MCF 10A (cell line): ENCODE measurements around the gene MOK. TPM values are rescaled to one million over a fixed set of nuclear protein-coding genes. Genes with fewer than 3 reads are reported as not detected.

Experiments
- BruUV-seq: library from RNA; stranded (reverse); fragments of 400-500 nt; replicated peaks from 2 replicates; lab custom pipeline; 2021; lab: Mats Ljungman, UMichigan
- CTCF ChIA-PET: fragments of 300-600 bp; sonication (Branson Sonifier 250); formaldehyde crosslinking; extraction: SDS; loops from one replicate; lab custom pipeline; 2021; ENCODE audit warnings: antibody characterized with exemption, inconsistent platforms; lab: Yijun Ruan, JAX
- POLR2A ChIA-PET: fragments of 300-600, 350-650 bp; sonication (Branson Sonifier 250); formaldehyde crosslinking; extraction: SDS; loops from one replicate; lab custom pipeline; 2020; ENCODE audit warnings: antibody characterized with exemption, inconsistent platforms; lab: Yijun Ruan, JAX
- DNase-seq: peaks from one replicate; pipeline ENCODE4 v3.0.0-alpha.2; 2018; ENCODE audit not compliant: unreplicated experiment
- H3K27ac Mint-ChIP-seq: one replicate; pipeline ENCODE4 v1.8.0; 2022; ENCODE audit warnings: mild to moderate bottlenecking, low read depth, mixed read lengths; ENCODE audit not compliant: unreplicated experiment
- H3K27me3 Mint-ChIP-seq: one replicate; pipeline ENCODE4 v1.8.0; 2022; ENCODE audit warnings: mixed read lengths; ENCODE audit not compliant: insufficient read depth, unreplicated experiment
- H3K36me3 Mint-ChIP-seq: one replicate; pipeline ENCODE4 v1.8.0; 2022; ENCODE audit warnings: mild to moderate bottlenecking, moderate library complexity, mixed read lengths; ENCODE audit not compliant: insufficient read depth, unreplicated experiment
- H3K4me1 Mint-ChIP-seq: one replicate; pipeline ENCODE4 v1.8.0; 2022; ENCODE audit warnings: mixed read lengths; ENCODE audit not compliant: insufficient read depth, unreplicated experiment
- H3K4me3 Mint-ChIP-seq: one replicate; pipeline ENCODE4 v1.8.0; 2022; ENCODE audit warnings: mild to moderate bottlenecking, moderate library complexity, mixed read lengths; ENCODE audit not compliant: unreplicated experiment
- H3K9me3 Mint-ChIP-seq: one replicate; pipeline ENCODE4 v1.8.0; 2022; ENCODE audit warnings: mixed read lengths; ENCODE audit not compliant: unreplicated experiment
- intact Hi-C: fragments of 100-400 bp; cut with micrococcal nuclease; formaldehyde crosslinking; loops from 2 replicates; pipeline ENCODE4 v1.14.1; 2022
- total RNA-seq: library from RNA; stranded (reverse); gene quantifications from 2 replicates; pipeline ENCODE4 v1.2.3, GENCODE V29; 2022
- TF ChIP-seq, protein P1 (sequence below): fragments of 200-600 bp; IDR thresholded peaks from one replicate; pipeline ENCODE4 v1.8.0; 2022; ENCODE audit warnings: antibody characterized with exemption, mild to moderate bottlenecking; ENCODE audit not compliant: unreplicated experiment

Gene MOK
- total RNA-seq, 1 experiment from 2014 or later: 98.9 TPM

DNA sequence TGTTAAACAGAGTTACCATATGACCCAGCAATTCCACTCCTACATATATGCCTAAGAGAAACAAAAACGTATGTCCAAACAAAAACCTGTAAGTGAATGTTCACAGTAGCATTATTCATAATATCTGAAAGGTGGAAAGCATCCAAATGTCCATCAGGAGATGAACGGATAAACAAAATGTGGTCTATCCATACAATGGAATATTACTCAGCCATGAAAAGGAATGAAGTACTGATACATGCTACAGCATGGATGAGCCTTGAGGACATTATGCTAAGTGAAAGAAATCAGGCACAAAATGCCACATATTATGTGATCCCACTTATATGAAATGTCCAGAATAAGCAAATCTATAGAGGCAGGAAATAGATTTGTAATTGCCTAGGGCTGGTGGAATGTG, 16.8 kb downstream of the MOK start:
- intact Hi-C loops: no loop called here
- H3K4me3 Mint-ChIP-seq: no peak overlapping the region
- TF ChIP-seq, protein P1, sequence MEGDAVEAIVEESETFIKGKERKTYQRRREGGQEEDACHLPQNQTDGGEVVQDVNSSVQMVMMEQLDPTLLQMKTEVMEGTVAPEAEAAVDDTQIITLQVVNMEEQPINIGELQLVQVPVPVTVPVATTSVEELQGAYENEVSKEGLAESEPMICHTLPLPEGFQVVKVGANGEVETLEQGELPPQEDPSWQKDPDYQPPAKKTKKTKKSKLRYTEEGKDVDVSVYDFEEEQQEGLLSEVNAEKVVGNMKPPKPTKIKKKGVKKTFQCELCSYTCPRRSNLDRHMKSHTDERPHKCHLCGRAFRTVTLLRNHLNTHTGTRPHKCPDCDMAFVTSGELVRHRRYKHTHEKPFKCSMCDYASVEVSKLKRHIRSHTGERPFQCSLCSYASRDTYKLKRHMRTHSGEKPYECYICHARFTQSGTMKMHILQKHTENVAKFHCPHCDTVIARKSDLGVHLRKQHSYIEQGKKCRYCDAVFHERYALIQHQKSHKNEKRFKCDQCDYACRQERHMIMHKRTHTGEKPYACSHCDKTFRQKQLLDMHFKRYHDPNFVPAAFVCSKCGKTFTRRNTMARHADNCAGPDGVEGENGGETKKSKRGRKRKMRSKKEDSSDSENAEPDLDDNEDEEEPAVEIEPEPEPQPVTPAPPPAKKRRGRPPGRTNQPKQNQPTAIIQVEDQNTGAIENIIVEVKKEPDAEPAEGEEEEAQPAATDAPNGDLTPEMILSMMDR: no peak
- POLR2A ChIA-PET: interaction anchor here (1.7 kb wide), 1 partner anchor 14 kb away, joined by 4 read pairs; no protein-coding TSS in a partner anchor
- no peaks in the 10 kb centered on the region for H3K4me1 Mint-ChIP-seq
- no peak overlapping the region for H3K27ac Mint-ChIP-seq
- CTCF ChIA-PET: interaction anchor here (0.6 kb wide), 1 partner anchor 21 kb away, joined by 3 read pairs; no protein-coding TSS in a partner anchor
- BruUV-seq: no TSS peak
- H3K36me3 Mint-ChIP-seq: no peaks in the 10 kb centered on the region
- H3K9me3 Mint-ChIP-seq: no peaks in the 10 kb centered on the region
- H3K27me3 Mint-ChIP-seq: no peaks in the 10 kb centered on the region
- DNase-seq: no peak

- no peak overlapping the region for H3K27ac Mint-ChIP-seq
- ChIA-PET POLR2A (no interaction called here), CTCF (no interaction called here)
- no peaks in the 10 kb centered on the region for H3K36me3 Mint-ChIP-seq
- DNase-seq: no peak
- H3K4me1 Mint-ChIP-seq: peaks cover 3% of the 10 kb centered on the region
- no peaks in the 10 kb centered on the region for H3K9me3 Mint-ChIP-seq
- H3K27me3 Mint-ChIP-seq: no peaks in the 10 kb centered on the region
- no peak overlapping the region for H3K4me3 Mint-ChIP-seq
- no TSS peak for BruUV-seq
- TF ChIP-seq, protein P1: no peak
- intact Hi-C loops: no loop called here
Observed at GRCh38 chr14:102285106-102285505, 19.9 kb downstream of the MOK start.

GRCh38 chr14:102283631-102284129, 21.3 kb downstream of the MOK start:
- TF ChIP-seq, protein P1: no peak
- intact Hi-C loops: no loop called here
- Mint-ChIP-seq H3K9me3 (no peaks in the 10 kb centered on the region), H3K27me3 (no peaks in the 10 kb centered on the region), H3K27ac (no peak overlapping the region), H3K4me1 (peaks cover 14% of the 10 kb centered on the region), H3K36me3 (no peaks in the 10 kb centered on the region), H3K4me3 (no peak overlapping the region)
- no TSS peak for BruUV-seq
- ChIA-PET CTCF (interaction anchor here (0.7 to 1.2 kb wide), 3 partner anchors 17 to 54 kb away, joined by 3 to 5 read pairs (median 4); no protein-coding TSS in a partner anchor), POLR2A (interaction anchor here (0.7 to 1.9 kb wide), 3 partner anchors 8 to 164 kb away, joined by 4 to 6 read pairs (median 5); no protein-coding TSS in a partner anchor)
- DNase-seq: no peak

DNA sequence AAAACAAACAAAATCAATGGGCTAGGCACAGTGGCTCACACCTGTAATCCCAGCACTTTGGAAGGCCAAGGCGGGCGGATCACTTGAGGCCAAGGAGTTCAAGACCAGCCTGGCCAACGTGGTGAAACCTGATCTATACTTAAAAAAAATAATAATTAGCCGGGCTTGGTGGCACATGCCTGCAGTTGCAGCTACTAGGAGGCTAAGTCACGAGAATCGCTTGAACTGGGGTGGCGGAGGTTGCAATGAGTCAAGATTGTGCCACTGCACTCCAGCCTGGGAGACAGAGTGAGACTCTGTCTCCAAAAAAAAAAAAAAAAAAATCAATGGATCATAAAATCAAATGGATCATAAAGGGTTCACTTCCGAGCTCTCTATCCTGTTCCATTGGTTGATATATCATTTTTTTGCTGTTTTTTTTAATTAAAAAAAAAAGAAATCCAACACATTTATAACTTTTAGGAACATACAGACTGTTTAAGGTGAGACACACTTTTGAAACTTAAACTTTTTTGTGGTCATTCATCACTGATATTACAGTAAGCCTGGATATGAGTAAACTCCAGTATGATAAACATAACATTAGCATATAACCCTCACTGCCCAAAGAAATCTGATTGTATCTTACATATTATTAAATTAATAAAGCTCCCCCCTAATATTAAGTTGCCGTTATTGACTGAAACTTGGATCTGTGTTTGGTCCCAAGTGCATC, 22.1 kb downstream of the MOK start:
- DNase-seq: peak; percentile 67
- intact Hi-C loops: no loop called here
- no peak overlapping the region for H3K27ac Mint-ChIP-seq
- no peaks in the 10 kb centered on the region for H3K9me3 Mint-ChIP-seq
- POLR2A ChIA-PET: interaction anchor here (0.6 to 1.9 kb wide), 4 partner anchors 9 to 1339 kb away, joined by 4 to 6 read pairs (median 4); no protein-coding TSS in a partner anchor
- TF ChIP-seq, protein P1: no peak
- no peaks in the 10 kb centered on the region for H3K27me3 Mint-ChIP-seq
- peaks cover 22% of the 10 kb centered on the region for H3K4me1 Mint-ChIP-seq
- no peak overlapping the region for H3K4me3 Mint-ChIP-seq
- CTCF ChIA-PET: interaction anchor here (0.6 to 1.0 kb wide), 4 partner anchors 21 to 520 kb away, joined by 3 to 5 read pairs (median 4); partner anchors contain the start of gene ZNF839
- no peaks in the 10 kb centered on the region for H3K36me3 Mint-ChIP-seq
- BruUV-seq: no TSS peak
